ENCODE results near the gene GRM8. TPM values are rescaled to one million over a fixed set of nuclear protein-coding genes. Genes with fewer than 3 reads are reported as not detected.

The GRM8 gene
- total and polyA plus RNA-seq, 8 donors = 0.25 to 2.8 (median 1.3) TPM; not detected in 4

- Histone ChIP-seq H3K9me3 (no peaks in the 10 kb centered on the region), H3K4me3 (no peak overlapping the region), H3K36me3 (no peaks in the 10 kb centered on the region), H3K27ac (no peak overlapping the region), H3K4me1 (peaks cover 0 to 5% (median under 1%) of the 10 kb centered on the region in 4 donors), H3K27me3 (peaks cover 0 to 45% (median 16%) of the 10 kb centered on the region in 3 donors)
- WGBS, 5 donors = 12 to 31% (median 27%) methylated on average over 1 of the region's 1 CpG
- intact Hi-C loops (cut with DNase I; ENCODE audit: low total_unique reads) = no loop called here
- TF ChIP-seq, protein P1, sequence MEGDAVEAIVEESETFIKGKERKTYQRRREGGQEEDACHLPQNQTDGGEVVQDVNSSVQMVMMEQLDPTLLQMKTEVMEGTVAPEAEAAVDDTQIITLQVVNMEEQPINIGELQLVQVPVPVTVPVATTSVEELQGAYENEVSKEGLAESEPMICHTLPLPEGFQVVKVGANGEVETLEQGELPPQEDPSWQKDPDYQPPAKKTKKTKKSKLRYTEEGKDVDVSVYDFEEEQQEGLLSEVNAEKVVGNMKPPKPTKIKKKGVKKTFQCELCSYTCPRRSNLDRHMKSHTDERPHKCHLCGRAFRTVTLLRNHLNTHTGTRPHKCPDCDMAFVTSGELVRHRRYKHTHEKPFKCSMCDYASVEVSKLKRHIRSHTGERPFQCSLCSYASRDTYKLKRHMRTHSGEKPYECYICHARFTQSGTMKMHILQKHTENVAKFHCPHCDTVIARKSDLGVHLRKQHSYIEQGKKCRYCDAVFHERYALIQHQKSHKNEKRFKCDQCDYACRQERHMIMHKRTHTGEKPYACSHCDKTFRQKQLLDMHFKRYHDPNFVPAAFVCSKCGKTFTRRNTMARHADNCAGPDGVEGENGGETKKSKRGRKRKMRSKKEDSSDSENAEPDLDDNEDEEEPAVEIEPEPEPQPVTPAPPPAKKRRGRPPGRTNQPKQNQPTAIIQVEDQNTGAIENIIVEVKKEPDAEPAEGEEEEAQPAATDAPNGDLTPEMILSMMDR (IDR thresholded peaks at IDR 0.05) = no peak
- TF ChIP-seq EP300 (IDR thresholded peaks at IDR 0.05) = no peak
- no peak for TF ChIP-seq POLR2AphosphoS5 (IDR thresholded peaks at IDR 0.05)
- no peak for TF ChIP-seq POLR2A (IDR thresholded peaks at IDR 0.05)
- DNase-seq = no peak
Measured at GRCh38 chr7:127245607-127246006, 7.1 kb downstream of the GRM8 start.

DNA sequence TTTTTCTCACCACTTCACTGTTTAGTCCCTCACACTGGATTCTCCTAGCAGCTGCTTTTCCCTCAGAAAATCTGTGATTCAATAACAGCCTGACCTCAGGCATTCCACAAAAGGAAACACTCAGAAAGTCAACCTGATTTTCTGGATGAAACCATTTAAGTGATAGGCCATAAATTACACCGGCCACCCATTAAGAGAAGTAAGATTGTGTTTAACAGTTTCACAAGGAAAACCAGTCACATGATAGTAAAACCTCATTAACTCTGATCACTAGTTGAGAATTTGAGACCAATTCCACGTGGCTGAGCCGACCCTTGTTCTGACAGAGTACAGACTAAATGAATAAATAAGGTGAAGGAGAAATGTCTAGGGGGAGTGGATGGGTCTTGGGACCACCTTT is 7.7 kb downstream of the GRM8 start:
- Histone ChIP-seq H3K4me1 (no peaks in the 10 kb centered on the region), H3K27me3 (peaks cover 0 to 44% (median 14%) of the 10 kb centered on the region in 3 donors), H3K9me3 (no peaks in the 10 kb centered on the region), H3K27ac (no peak overlapping the region), H3K4me3 (no peak overlapping the region), H3K36me3 (no peaks in the 10 kb centered on the region)
- TF ChIP-seq POLR2AphosphoS5 (IDR thresholded peaks at IDR 0.05) (no peak), EP300 (IDR thresholded peaks at IDR 0.05) (no peak), POLR2A (IDR thresholded peaks at IDR 0.05) (no peak)
- TF ChIP-seq, protein P1 (IDR thresholded peaks at IDR 0.05) = no peak
- 58 to 74% (median 67%) methylated on average over 3 of the region's 3 CpGs for WGBS, 5 donors
- intact Hi-C loops (cut with DNase I; ENCODE audit: low total_unique reads) = no loop called here
- DNase-seq = no peak

- DNase-seq = no peak
- TF ChIP-seq POLR2A (IDR thresholded peaks at IDR 0.05) (no peak), EP300 (IDR thresholded peaks at IDR 0.05) (no peak), POLR2AphosphoS5 (IDR thresholded peaks at IDR 0.05) (no peak)
- TF ChIP-seq, protein P1 (IDR thresholded peaks at IDR 0.05) = no peak
- H3K4me3 ChIP-seq = no peak overlapping the region
- H3K27me3 ChIP-seq = peaks cover 0 to 18% (median 0%) of the 10 kb centered on the region in 3 donors
- intact Hi-C loops (cut with DNase I; ENCODE audit: low total_unique reads) = no loop called here
- no peaks in the 10 kb centered on the region for H3K36me3 ChIP-seq
- 66 to 77% (median 74%) methylated on average over 6 of the region's 6 CpGs for WGBS, 5 donors
- H3K4me1 ChIP-seq = no peaks in the 10 kb centered on the region
- no peak overlapping the region for H3K27ac ChIP-seq
- no peaks in the 10 kb centered on the region for H3K9me3 ChIP-seq
Measured at GRCh38 chr7:127239814-127240213, 12.9 kb downstream of the GRM8 start.

- TF ChIP-seq POLR2AphosphoS5 (IDR thresholded peaks at IDR 0.05) = no peak
- TF ChIP-seq, protein P1 (IDR thresholded peaks at IDR 0.05) = no peak
- no peak for TF ChIP-seq EP300 (IDR thresholded peaks at IDR 0.05)
- TF ChIP-seq POLR2A (IDR thresholded peaks at IDR 0.05) = no peak
- H3K36me3 ChIP-seq = no peaks in the 10 kb centered on the region
- H3K9me3 ChIP-seq = no peaks in the 10 kb centered on the region
- 31 to 61% (median 53%) methylated on average over 2 of the region's 2 CpGs for WGBS, 5 donors
- no peak overlapping the region for H3K27ac ChIP-seq
- intact Hi-C loops (cut with DNase I; ENCODE audit: low total_unique reads) = no loop called here
- H3K4me3 ChIP-seq = no peak overlapping the region
- H3K27me3 ChIP-seq = no peaks in the 10 kb centered on the region
- no peak for DNase-seq
- no peaks in the 10 kb centered on the region for H3K4me1 ChIP-seq
Measured at GRCh38 chr7:127233630-127234029, 19.1 kb downstream of the GRM8 start.

Measured in stomach (tissue), 9 donors.